GM21619 (cell line): Measurements from ENCODE around the gene CNTRL.

Experiments
- ATAC-seq: cut with Tn5 transposase; IDR thresholded peaks from one replicate; pipeline ENCODE4 v1.9.1; 2021; ENCODE audit not compliant: unreplicated experiment

CNTRL gene

GRCh38 chr9:121222524-121223171, 147.9 kb downstream of the CNTRL start:
- ATAC-seq: no peak

- ATAC-seq: no peak
Observed at GRCh38 chr9:121225240-121225639, 150.5 kb downstream of the CNTRL start.

GRCh38 chr9:121226175-121226574, 151.4 kb downstream of the CNTRL start:
- no peak for ATAC-seq
